Body of pancreas (tissue), 4 donors: ENCODE measurements around the gene MLLT10. TPM values are rescaled to one million over a fixed set of nuclear protein-coding genes. Genes with fewer than 3 reads are reported as not detected.

Experiments used
- ATAC-seq: fragments of 150-250 bp; one replicate; pipeline ENCODE4 v1.9.1; 2016
- DNase-seq, 4 donors: peaks; one replicate each; pipeline ENCODE4 v3.0.0-alpha.2; 2019
- H3K27ac ChIP-seq, 4 donors: fragments of 200-600 bp; sonication (generic); 1 replicate in 3 of 4; 2 replicates in 1 of 4; pipeline versions ENCODE4 v1.5.1 to v1.6.1; 2016 to 2019; ENCODE audit warnings: mild to moderate bottlenecking in 1 of 4, mixed read lengths in 1 of 4, moderate library complexity in 1 of 4
- H3K27me3 ChIP-seq, 2 donors: fragments of 200-600 bp; sonication (generic); one replicate each; pipeline ENCODE4 v1.6.0; 2016; ENCODE audit warnings: mild to moderate bottlenecking in 1 of 2
- H3K36me3 ChIP-seq, 2 donors: fragments of 200-600 bp; sonication (generic); replicated peaks in 1 of 2; 2 replicates each; pipeline ENCODE4 v1.5.1; 2016; ENCODE audit warnings: low read depth in 2 of 2; ENCODE audit not compliant: insufficient read depth in 1 of 2
- H3K4me1 ChIP-seq: fragments of 200-600 bp; sonication (generic); one replicate; pipeline ENCODE4 v1.6.0; 2016
- H3K4me3 ChIP-seq, 2 donors: fragments of 200-600 bp; sonication (generic); 1 replicate in 1 of 2; 2 replicates in 1 of 2; pipeline ENCODE4 v1.5.1; 2016 to 2019
- H3K9me3 ChIP-seq, 3 donors: fragments of 200-600 bp; sonication (generic); 1 replicate in 2 of 3; 2 replicates in 1 of 3; pipeline ENCODE4 v1.5.1; 2016
- CTCF ChIP-seq, 7 experiments: fragments of 450-650 bp in 4 of 7; fragments of 200-600 bp in 3 of 7; sonication (generic) in 3 of 7; IDR thresholded peaks; one replicate each; pipeline ENCODE4 v1.5.1; 2016 to 2019; ENCODE audit warnings: antibody characterized with exemption in 7 of 7
- POLR2A ChIP-seq, 3 donors: fragments of 450-650 bp; IDR thresholded peaks; one replicate each; pipeline ENCODE4 v1.6.1; 2016; ENCODE audit warnings: antibody characterized with exemption in 3 of 3, mild to moderate bottlenecking in 2 of 3
- WGBS, 2 donors: methylation state at CpG; one replicate each; pipeline ENCODE4 v1.1.5; 2017; 5-methylcytosine and 5-hydroxymethylcytosine counted together
- intact Hi-C: fragments of 100-400 bp; cut with DNase I; formaldehyde crosslinking; loops from one replicate; pipeline ENCODE4 v1.15.1; 2023
- total RNA-seq, 2 donors: library from RNA; depleted of rRNA; stranded (reverse); fragments of >200 nt; gene quantifications; one replicate each; pipeline ENCODE4 v1.1.0, GENCODE V29; 2016

MLLT10 gene
- total RNA-seq, 2 donors from 2014 or later, result 23.7 to 30.1 TPM

- intact Hi-C loops, result no loop called here
- no peaks in the 10 kb centered on the region for H3K27me3 ChIP-seq
- no peaks in the 10 kb centered on the region for H3K4me1 ChIP-seq
- H3K9me3 ChIP-seq, result no peaks in the 10 kb centered on the region
- ATAC-seq, result no peak
- H3K4me3 ChIP-seq, result no peak overlapping the region
- no peak for TF ChIP-seq CTCF (IDR thresholded peaks at IDR 0.05)
- TF ChIP-seq POLR2A (IDR thresholded peaks at IDR 0.05), result no peak
- no peaks in the 10 kb centered on the region for H3K36me3 ChIP-seq
- no peak for DNase-seq
- WGBS, 2 donors, result 89 to 97% methylated on average over 1 of the region's 1 CpG
- H3K27ac ChIP-seq, result no peak overlapping the region
Measured at GRCh38 chr10:21692916-21693315, 158.9 kb downstream of the MLLT10 start.

GRCh38 chr10:21693418-21693817 lies 159.4 kb downstream of the MLLT10 start:
- Histone ChIP-seq H3K9me3 (no peaks in the 10 kb centered on the region), H3K27me3 (no peaks in the 10 kb centered on the region), H3K4me1 (no peaks in the 10 kb centered on the region), H3K36me3 (peaks cover 0 to 2% of the 10 kb centered on the region in 2 donors), H3K27ac (no peak overlapping the region), H3K4me3 (no peak overlapping the region)
- WGBS, 2 donors, result 74 to 76% methylated on average over 5 of the region's 5 CpGs
- TF ChIP-seq CTCF (IDR thresholded peaks at IDR 0.05) (no peak), POLR2A (IDR thresholded peaks at IDR 0.05) (no peak)
- intact Hi-C loops, result no loop called here
- DNase-seq (no peak), ATAC-seq (no peak)

- WGBS, 2 donors, result 84 to 86% methylated on average over 3 of the region's 3 CpGs
- ATAC-seq, result no peak
Measured at GRCh38 chr10:21694631-21695030, 160.6 kb downstream of the MLLT10 start.

GRCh38 chr10:21696302-21696701 lies 162.3 kb downstream of the MLLT10 start:
- ATAC-seq (no peak), DNase-seq (no peak)
- Histone ChIP-seq H3K27ac (no peak overlapping the region), H3K27me3 (no peaks in the 10 kb centered on the region), H3K4me1 (no peaks in the 10 kb centered on the region), H3K4me3 (no peak overlapping the region), H3K36me3 (peaks cover 0 to 2% of the 10 kb centered on the region in 2 donors), H3K9me3 (peaks cover 0 to 5% (median 0%) of the 10 kb centered on the region in 3 donors)
- intact Hi-C loops, result no loop called here
- TF ChIP-seq POLR2A (IDR thresholded peaks at IDR 0.05) (no peak), CTCF (IDR thresholded peaks at IDR 0.05) (no peak)

More at GRCh38 chr10:21694631-21695030, 160.6 kb downstream of the MLLT10 start:
- H3K27ac ChIP-seq, result no peak overlapping the region
- H3K9me3 ChIP-seq, result peaks cover 0 to 4% (median 0%) of the 10 kb centered on the region in 3 donors
- TF ChIP-seq CTCF (IDR thresholded peaks at IDR 0.05), result no peak
- no peak for TF ChIP-seq POLR2A (IDR thresholded peaks at IDR 0.05)
- H3K4me1 ChIP-seq, result no peaks in the 10 kb centered on the region
- peaks cover 0 to 2% of the 10 kb centered on the region in 2 donors for H3K36me3 ChIP-seq
- intact Hi-C loops, result no loop called here
- DNase-seq, result no peak
- H3K27me3 ChIP-seq, result no peaks in the 10 kb centered on the region
- H3K4me3 ChIP-seq, result no peak overlapping the region

- H3K4me3 ChIP-seq, result no peak overlapping the region
- H3K4me1 ChIP-seq, result no peaks in the 10 kb centered on the region
- peaks cover 0 to 5% (median 0%) of the 10 kb centered on the region in 3 donors for H3K9me3 ChIP-seq
- intact Hi-C loops, result no loop called here
- ATAC-seq (no peak), DNase-seq (no peak)
- H3K36me3 ChIP-seq, result peaks cover 0 to 2% of the 10 kb centered on the region in 2 donors
- no peak for TF ChIP-seq CTCF (IDR thresholded peaks at IDR 0.05)
- TF ChIP-seq POLR2A (IDR thresholded peaks at IDR 0.05), result no peak
- H3K27me3 ChIP-seq, result no peaks in the 10 kb centered on the region
- 97 to 100% methylated on average over 3 of the region's 3 CpGs for WGBS, 2 donors
- H3K27ac ChIP-seq, result no peak overlapping the region
Measured at GRCh38 chr10:21699575-21699974, 165.5 kb downstream of the MLLT10 start.
